ENCODE data around the gene ACAP1.
A peak's percentile ranks its signal among the peaks of the same experiment; 100 is the strongest.

The ACAP1 gene

GRCh38 chr17:7396147-7396546 lies 59.8 kb downstream of the ACAP1 start:
- CTCF ChIA-PET, result no interaction called here
- TF ChIP-seq L3MBTL2 (conservative IDR thresholded peaks at IDR 0.05), result no peak
- TF ChIP-seq PKNOX1 (IDR thresholded peaks at IDR 0.05), result no peak
- TF ChIP-seq FOXM1 (IDR thresholded peaks at IDR 0.05; ENCODE audit: borderline replicate concordance), result no peak
- no peak for TF ChIP-seq ARNT (IDR thresholded peaks at IDR 0.05)
- no peak for TF ChIP-seq BHLHE40 (IDR thresholded peaks at IDR 0.05; ENCODE audit: borderline replicate concordance)
- no peak for TF ChIP-seq ELF4 (IDR thresholded peaks at IDR 0.05)
- no peak for TF ChIP-seq FOXA1 (IDR thresholded peaks at IDR 0.05)
- no peak for TF ChIP-seq SP1 (IDR thresholded peaks at IDR 0.05)
- TF ChIP-seq NFRKB (IDR thresholded peaks at IDR 0.05), result no peak
- no peak for TF ChIP-seq CTBP1 (IDR thresholded peaks at IDR 0.05; ENCODE audit: borderline replicate concordance)
- TF ChIP-seq FOXK2 (IDR thresholded peaks at IDR 0.05), result no peak
- TF ChIP-seq HDGF (IDR thresholded peaks at IDR 0.05; ENCODE audit: borderline replicate concordance), result no peak
- TF ChIP-seq SUZ12 (IDR thresholded peaks at IDR 0.05), result no peak
- no peak for TF ChIP-seq LEF1 (IDR thresholded peaks at IDR 0.05; ENCODE audit: borderline replicate concordance)
- TF ChIP-seq TARDBP (IDR thresholded peaks at IDR 0.05), result no peak
- POLR2A ChIA-PET, result interaction anchor here (0.9 kb wide), 1 partner anchor 8 kb away, joined by 4 read pairs; the partner anchor contains the start of gene TMEM256
- DNase-seq (ENCODE audit: extremely low spot score), result no peak

GRCh38 chr17:7398612-7399011 lies 62.3 kb downstream of the ACAP1 start:
- no peak for DNase-seq (ENCODE audit: extremely low spot score)
- ChIA-PET POLR2A (interaction anchor here (1.2 to 1.6 kb wide), 5 partner anchors 10 to 148 kb away, joined by 3 to 4 read pairs (median 3); no protein-coding TSS in a partner anchor), CTCF (no interaction called here)
- no peak for TF ChIP-seq FOXM1 (IDR thresholded peaks at IDR 0.05; ENCODE audit: borderline replicate concordance)
- TF ChIP-seq SP1 (IDR thresholded peaks at IDR 0.05), result no peak
- peak; percentile 57; the same call in 1 of the 2 replicates for TF ChIP-seq ZNF384 (IDR thresholded peaks at IDR 0.05)
- no peak for TF ChIP-seq LEF1 (IDR thresholded peaks at IDR 0.05; ENCODE audit: borderline replicate concordance)
- TF ChIP-seq TARDBP (IDR thresholded peaks at IDR 0.05), result no peak
- no peak for TF ChIP-seq NFRKB (IDR thresholded peaks at IDR 0.05)
- TF ChIP-seq ARNT (IDR thresholded peaks at IDR 0.05), result no peak
- no peak for TF ChIP-seq FOXK2 (IDR thresholded peaks at IDR 0.05)

All from HEK293T (cell line).